HepG2 (cell line): ENCODE measurements around the gene TMEM50B. TPM values are rescaled to one million over a fixed set of nuclear protein-coding genes. Genes with fewer than 3 reads are reported as not detected.
A peak's percentile ranks its signal among the peaks of the same experiment; 100 is the strongest.

Experiments
- ARHGAP35 ChIP-seq: sonication (generic); formaldehyde crosslinking; IDR thresholded peaks from 2 replicates; pipeline ENCODE4 v1.9.0; 2022; ENCODE audit warnings: mild to moderate bottlenecking, inconsistent platforms, moderate library complexity, missing genetic modification reagents, borderline replicate concordance
- ARID2 ChIP-seq: sonication (generic); formaldehyde crosslinking; IDR thresholded peaks from 2 replicates; pipeline ENCODE4 v1.8.1; 2022; ENCODE audit warnings: mild to moderate bottlenecking, missing genetic modification reagents, borderline replicate concordance
- BORCS8-MEF2B ChIP-seq: sonication (generic); formaldehyde crosslinking; IDR thresholded peaks from 2 replicates; pipeline ENCODE4 v1.8.0; 2022; ENCODE audit warnings: mild to moderate bottlenecking, missing genetic modification reagents
- CCDC6 ChIP-seq: sonication (generic); formaldehyde crosslinking; IDR thresholded peaks from 2 replicates; pipeline ENCODE4 v1.8.1; 2022; ENCODE audit warnings: mild to moderate bottlenecking, missing genetic modification reagents, moderate library complexity
- CHCHD3 ChIP-seq: sonication (generic); formaldehyde crosslinking; IDR thresholded peaks from 2 replicates; pipeline ENCODE4 v1.8.0; 2022; ENCODE audit warnings: mild to moderate bottlenecking, missing genetic modification reagents, moderate library complexity
- CHD4 ChIP-seq: fragments of 200-600 bp; sonication (generic); IDR thresholded peaks from 2 replicates; pipeline ENCODE4 v1.7.0; 2017; ENCODE audit warnings: mild to moderate bottlenecking, low read length, borderline replicate concordance
- KMT2B ChIP-seq: IDR thresholded peaks from 2 replicates; pipeline ENCODE4 v1.6.1; 2016; ENCODE audit warnings: missing genetic modification reagents, missing compliant biosample characterization
- MAFG ChIP-seq: sonication (generic); formaldehyde crosslinking; IDR thresholded peaks from 2 replicates; pipeline ENCODE4 v1.5.1; 2020; ENCODE audit warnings: mild to moderate bottlenecking, missing genetic modification reagents
- RARA ChIP-seq: IDR thresholded peaks from 2 replicates; pipeline ENCODE4 v1.6.1; 2016; ENCODE audit warnings: missing genetic modification reagents, missing compliant biosample characterization
- RCOR2 ChIP-seq: IDR thresholded peaks from 2 replicates; pipeline ENCODE4 v1.6.1; 2016; ENCODE audit warnings: missing biosample characterization, missing genetic modification reagents
- RXRA ChIP-seq: sonication (generic); formaldehyde crosslinking; IDR thresholded peaks from 2 replicates; pipeline ENCODE4 v1.5.1; 2020; ENCODE audit warnings: missing genetic modification reagents
- SAP130 ChIP-seq: IDR thresholded peaks from 2 replicates; pipeline ENCODE4 v1.6.1; 2016; ENCODE audit warnings: low read depth
- TAF15 ChIP-seq: fragments of 200-400 bp; formaldehyde crosslinking; IDR thresholded peaks from one replicate; pipeline ENCODE4 v1.6.1; 2018; ENCODE audit warnings: mild to moderate bottlenecking, low read depth, low read length; ENCODE audit not compliant: poor library complexity, severe bottlenecking
- TBX2 ChIP-seq: sonication (generic); formaldehyde crosslinking; IDR thresholded peaks from 2 replicates; pipeline ENCODE4 v1.5.0; 2020; ENCODE audit warnings: missing genetic modification reagents, mild to moderate bottlenecking, borderline replicate concordance
- TGIF2 ChIP-seq: IDR thresholded peaks from 2 replicates; pipeline ENCODE4 v1.6.1; 2016; ENCODE audit warnings: control low read depth, missing compliant biosample characterization
- TOPORS ChIP-seq: sonication (generic); formaldehyde crosslinking; IDR thresholded peaks from 2 replicates; pipeline ENCODE4 v1.8.0; 2023; ENCODE audit warnings: mild to moderate bottlenecking, missing genetic modification reagents
- ZFP82 ChIP-seq: sonication (generic); formaldehyde crosslinking; IDR thresholded peaks from 2 replicates; pipeline ENCODE4 v1.5.1; 2020; ENCODE audit warnings: mild to moderate bottlenecking, missing genetic modification reagents, borderline replicate concordance
- ZGPAT ChIP-seq: IDR thresholded peaks from 2 replicates; pipeline ENCODE4 v1.6.1; 2016; ENCODE audit warnings: mild to moderate bottlenecking
- ZNF460 ChIP-seq: sonication (generic); formaldehyde crosslinking; IDR thresholded peaks from 2 replicates; pipeline ENCODE4 v1.5.1; 2020; ENCODE audit warnings: missing genetic modification reagents, mild to moderate bottlenecking, borderline replicate concordance
- ZNF549 ChIP-seq: sonication (generic); formaldehyde crosslinking; IDR thresholded peaks from 2 replicates; pipeline ENCODE4 v1.5.0; 2020; ENCODE audit warnings: missing genetic modification reagents
- ZNF761 ChIP-seq: sonication (generic); formaldehyde crosslinking; conservative IDR thresholded peaks from 2 replicates; pipeline ENCODE4 v1.4.0; 2020; ENCODE audit warnings: mild to moderate bottlenecking, missing genetic modification reagents
- ZNF850 ChIP-seq: sonication (generic); formaldehyde crosslinking; conservative IDR thresholded peaks from 2 replicates; pipeline ENCODE4 v1.9.0; 2021; ENCODE audit warnings: mild to moderate bottlenecking, missing genetic modification reagents
- polyA plus RNA-seq, 8 experiments: library from polyadenylated mRNA; depleted of rRNA in 3 of 8; stranded (reverse) in 7 of 8; unstranded in 1 of 8; fragments of >200 nt; fragmentation: Illumina TruSeq in 4 of 8; extraction: Trizol in 4 of 8; gene quantifications; 2 replicates each; pipeline versions ENCODE4 v1.2.1 to v1.2.3, GENCODE V29; 2011 to 2016; ENCODE audit warnings: low read depth in 4 of 8, missing spikeins in 1 of 8, mixed read lengths in 1 of 8; ENCODE audit not compliant: insufficient read depth in 1 of 8
- total RNA-seq, 5 experiments: library from RNA; depleted of rRNA; stranded (reverse); fragments of >200 nt; fragmentation: Illumina TruSeq; extraction: Trizol; gene quantifications; 2 replicates each; pipeline ENCODE4 v1.2.3, GENCODE V29; 2016; ENCODE audit warnings: low read depth in 1 of 5
- TF ChIP-seq, protein P1 (sequence below): sonication (generic); formaldehyde crosslinking; IDR thresholded peaks from 2 replicates; pipeline ENCODE4 v1.4.0; 2020; ENCODE audit warnings: mild to moderate bottlenecking, missing genetic modification reagents
- TF ChIP-seq, protein P2 (sequence below): sonication (generic); formaldehyde crosslinking; IDR thresholded peaks from 2 replicates; pipeline ENCODE4 v1.5.1; 2020; ENCODE audit warnings: mild to moderate bottlenecking, moderate library complexity, missing genetic modification reagents

The TMEM50B gene
- total and polyA plus RNA-seq, 2 of the 13 experiments (the other 11 are each of a cell fraction or from before 2014, with no cell fraction given), result 29.9 to 46.3 TPM

GRCh38 chr21:33403786-33404585 is 75.8 kb downstream of the TMEM50B start (continued):
- TF ChIP-seq ZFP82 (CRISPR knock-in tag) (0 out of 2 replicates have a peak, but pooled peaks have one; percentile 22), ZNF460 (CRISPR knock-in tag) (no peak), CHCHD3 (CRISPR knock-in tag) (no peak), MAFG (CRISPR knock-in tag) (no peak), SAP130 (CRISPR knock-in tag) (peak; percentile 72), ARHGAP35 (CRISPR knock-in tag) (0 out of 2 replicates have a peak, but pooled peaks have one; percentile 14), ARID2 (peak; percentile 66; the same call in 1 of the 2 replicates), TGIF2 (CRISPR knock-in tag) (0 out of 2 replicates have a peak, but pooled peaks have one; percentile 58), RARA (CRISPR knock-in tag) (0 out of 2 replicates have a peak, but pooled peaks have one; percentile 4), RXRA (CRISPR knock-in tag) (peak; percentile 21; the same call in 1 of the 2 replicates), TBX2 (CRISPR knock-in tag) (peak; percentile 62; the same call in 1 of the 2 replicates), ZNF850 (CRISPR knock-in tag) (no peak; the same call in 1 of the 2 replicates), BORCS8-MEF2B (CRISPR knock-in tag) (no peak; the same call in 1 of the 2 replicates), KMT2B (CRISPR knock-in tag) (0 out of 2 replicates have a peak, but pooled peaks have one; percentile 18), TAF15 (peak; percentile 20), CCDC6 (CRISPR knock-in tag) (peak; percentile 51; the same call in 1 of the 2 replicates), RCOR2 (CRISPR knock-in tag) (0 out of 2 replicates have a peak, but pooled peaks have one; percentile 15), ZNF761 (CRISPR knock-in tag) (no peak), ZGPAT (peak; percentile 43; the same call in 1 of the 2 replicates), CHD4 (no peak), ZNF549 (no peak), TOPORS (CRISPR knock-in tag) (0 out of 2 replicates have a peak, but pooled peaks have one; percentile 24)
- TF ChIP-seq, protein P1, sequence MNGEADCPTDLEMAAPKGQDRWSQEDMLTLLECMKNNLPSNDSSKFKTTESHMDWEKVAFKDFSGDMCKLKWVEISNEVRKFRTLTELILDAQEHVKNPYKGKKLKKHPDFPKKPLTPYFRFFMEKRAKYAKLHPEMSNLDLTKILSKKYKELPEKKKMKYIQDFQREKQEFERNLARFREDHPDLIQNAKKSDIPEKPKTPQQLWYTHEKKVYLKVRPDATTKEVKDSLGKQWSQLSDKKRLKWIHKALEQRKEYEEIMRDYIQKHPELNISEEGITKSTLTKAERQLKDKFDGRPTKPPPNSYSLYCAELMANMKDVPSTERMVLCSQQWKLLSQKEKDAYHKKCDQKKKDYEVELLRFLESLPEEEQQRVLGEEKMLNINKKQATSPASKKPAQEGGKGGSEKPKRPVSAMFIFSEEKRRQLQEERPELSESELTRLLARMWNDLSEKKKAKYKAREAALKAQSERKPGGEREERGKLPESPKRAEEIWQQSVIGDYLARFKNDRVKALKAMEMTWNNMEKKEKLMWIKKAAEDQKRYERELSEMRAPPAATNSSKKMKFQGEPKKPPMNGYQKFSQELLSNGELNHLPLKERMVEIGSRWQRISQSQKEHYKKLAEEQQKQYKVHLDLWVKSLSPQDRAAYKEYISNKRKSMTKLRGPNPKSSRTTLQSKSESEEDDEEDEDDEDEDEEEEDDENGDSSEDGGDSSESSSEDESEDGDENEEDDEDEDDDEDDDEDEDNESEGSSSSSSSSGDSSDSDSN, result peak; percentile 90
- TF ChIP-seq, protein P2, sequence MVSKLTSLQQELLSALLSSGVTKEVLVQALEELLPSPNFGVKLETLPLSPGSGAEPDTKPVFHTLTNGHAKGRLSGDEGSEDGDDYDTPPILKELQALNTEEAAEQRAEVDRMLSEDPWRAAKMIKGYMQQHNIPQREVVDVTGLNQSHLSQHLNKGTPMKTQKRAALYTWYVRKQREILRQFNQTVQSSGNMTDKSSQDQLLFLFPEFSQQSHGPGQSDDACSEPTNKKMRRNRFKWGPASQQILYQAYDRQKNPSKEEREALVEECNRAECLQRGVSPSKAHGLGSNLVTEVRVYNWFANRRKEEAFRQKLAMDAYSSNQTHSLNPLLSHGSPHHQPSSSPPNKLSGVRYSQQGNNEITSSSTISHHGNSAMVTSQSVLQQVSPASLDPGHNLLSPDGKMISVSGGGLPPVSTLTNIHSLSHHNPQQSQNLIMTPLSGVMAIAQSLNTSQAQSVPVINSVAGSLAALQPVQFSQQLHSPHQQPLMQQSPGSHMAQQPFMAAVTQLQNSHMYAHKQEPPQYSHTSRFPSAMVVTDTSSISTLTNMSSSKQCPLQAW, result 0 out of 2 replicates have a peak, but pooled peaks have one; percentile 16
